HG03139 (cell line): ENCODE measurements around the gene KIF5C.

Source experiments
- ATAC-seq: cut with Tn5 transposase; IDR thresholded peaks from one replicate; pipeline ENCODE4 v1.9.1; 2021; ENCODE audit not compliant: unreplicated experiment

KIF5C gene

DNA sequence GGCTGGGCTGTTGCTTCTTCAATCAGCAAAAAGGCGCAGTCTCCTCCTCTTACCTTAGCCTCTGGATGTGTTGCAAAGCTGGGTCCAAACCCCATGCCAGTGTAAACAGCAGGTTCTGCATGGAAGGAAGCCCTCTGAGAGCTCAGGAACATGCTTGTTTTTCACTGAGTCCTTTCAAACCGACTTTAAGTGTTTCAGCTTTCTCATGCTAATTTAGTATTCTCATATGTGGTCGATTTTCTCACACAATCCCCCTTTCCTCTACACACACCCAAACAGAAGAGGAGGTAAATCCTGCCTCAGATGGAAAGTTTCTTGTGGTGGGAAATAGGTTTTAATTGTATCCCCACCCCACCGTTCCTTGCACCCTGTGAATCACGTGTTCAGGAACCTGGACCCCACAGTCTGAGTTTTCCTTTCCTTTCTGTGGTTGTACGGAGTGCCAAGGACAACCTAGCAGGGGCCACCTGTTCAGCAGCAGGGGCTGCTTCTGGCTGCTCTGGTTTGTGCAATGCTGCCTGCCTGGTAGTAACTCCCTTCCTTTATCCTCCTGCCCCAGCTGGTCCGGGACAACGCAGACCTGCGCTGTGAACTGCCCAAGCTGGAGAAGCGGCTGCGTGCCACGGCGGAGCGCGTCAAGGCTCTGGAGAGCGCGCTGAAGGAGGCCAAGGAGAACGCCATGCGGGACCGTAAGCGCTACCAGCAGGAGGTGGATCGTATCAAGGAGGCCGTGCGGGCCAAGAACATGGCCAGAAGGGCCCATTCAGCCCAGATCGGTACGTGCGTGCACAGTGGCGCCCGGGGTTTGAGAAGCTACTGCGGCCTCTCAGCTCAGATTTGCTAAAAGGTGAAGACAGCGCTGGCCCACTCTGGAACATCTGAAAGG is 134.8 kb downstream of the KIF5C start:
- no peak for ATAC-seq

DNA sequence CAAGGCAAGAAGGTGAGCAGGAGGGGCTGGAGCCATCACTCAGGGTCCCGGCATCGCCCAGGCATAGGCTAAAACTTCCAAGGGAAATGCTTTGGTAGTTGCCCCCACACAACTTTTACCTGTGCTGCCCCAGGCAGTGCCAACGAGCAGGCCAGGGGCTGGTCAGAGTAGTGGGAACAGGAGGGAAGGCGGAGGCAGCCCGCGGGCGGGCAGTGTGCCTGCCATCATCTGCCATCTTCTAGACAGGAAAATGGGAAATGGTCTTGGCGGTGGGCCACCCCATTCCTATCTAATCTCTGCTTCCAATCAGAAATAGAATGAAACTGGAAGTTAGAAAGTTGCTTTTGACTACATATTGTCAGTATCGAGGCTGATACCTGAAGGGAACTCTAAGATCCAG is 137.5 kb downstream of the KIF5C start:
- no peak for ATAC-seq

DNA sequence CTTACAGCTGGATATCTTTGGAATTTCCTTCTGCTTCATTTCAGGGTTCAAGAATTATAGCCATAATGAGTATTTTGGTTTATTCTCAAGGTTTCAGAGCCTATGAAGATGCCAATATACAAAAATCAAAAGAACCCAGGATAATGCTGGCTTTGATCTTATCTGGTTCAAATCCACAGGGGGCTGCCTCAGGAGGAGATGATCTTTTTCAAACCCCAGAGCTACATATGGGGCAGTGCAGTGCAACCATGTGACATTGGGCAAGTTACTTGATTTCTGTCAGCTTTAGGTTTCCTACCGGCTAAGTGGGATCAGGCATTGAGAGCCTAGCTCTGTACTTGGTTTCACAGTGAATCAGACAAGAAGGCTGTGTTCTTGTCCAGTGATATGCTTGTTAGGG is 140.5 kb downstream of the KIF5C start:
- ATAC-seq: no peak

DNA sequence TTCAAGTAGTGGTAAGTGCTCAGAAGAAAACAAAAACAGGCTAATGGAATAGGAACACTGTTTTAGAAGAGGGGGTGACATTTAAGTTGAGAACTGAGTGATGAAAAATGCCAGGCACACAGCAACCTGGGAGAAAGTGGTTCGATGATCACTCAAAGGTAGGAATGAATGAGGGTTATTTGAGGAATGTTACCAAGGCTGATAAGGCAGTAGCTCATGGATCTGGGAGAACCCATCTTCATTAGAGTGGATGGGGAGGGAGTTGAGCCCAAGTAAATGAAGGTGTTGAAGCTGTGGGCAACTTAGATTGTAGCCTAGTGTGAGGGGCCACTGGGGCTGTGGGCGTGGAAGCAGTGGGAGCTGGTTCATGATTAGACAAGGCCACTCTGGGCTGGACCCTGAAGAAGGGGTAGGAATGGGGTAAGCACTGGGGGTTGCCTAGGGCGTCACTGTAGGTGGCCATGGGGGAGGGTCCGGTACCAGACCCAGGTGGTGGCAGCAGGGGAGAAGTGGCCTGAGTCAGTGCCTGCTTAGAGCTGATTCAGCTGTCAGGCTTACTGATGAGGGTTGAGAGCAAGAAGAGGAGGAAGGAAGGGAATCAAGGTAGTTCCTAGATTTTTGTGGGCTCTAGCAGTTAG is 141.0 kb downstream of the KIF5C start:
- ATAC-seq: no peak

DNA sequence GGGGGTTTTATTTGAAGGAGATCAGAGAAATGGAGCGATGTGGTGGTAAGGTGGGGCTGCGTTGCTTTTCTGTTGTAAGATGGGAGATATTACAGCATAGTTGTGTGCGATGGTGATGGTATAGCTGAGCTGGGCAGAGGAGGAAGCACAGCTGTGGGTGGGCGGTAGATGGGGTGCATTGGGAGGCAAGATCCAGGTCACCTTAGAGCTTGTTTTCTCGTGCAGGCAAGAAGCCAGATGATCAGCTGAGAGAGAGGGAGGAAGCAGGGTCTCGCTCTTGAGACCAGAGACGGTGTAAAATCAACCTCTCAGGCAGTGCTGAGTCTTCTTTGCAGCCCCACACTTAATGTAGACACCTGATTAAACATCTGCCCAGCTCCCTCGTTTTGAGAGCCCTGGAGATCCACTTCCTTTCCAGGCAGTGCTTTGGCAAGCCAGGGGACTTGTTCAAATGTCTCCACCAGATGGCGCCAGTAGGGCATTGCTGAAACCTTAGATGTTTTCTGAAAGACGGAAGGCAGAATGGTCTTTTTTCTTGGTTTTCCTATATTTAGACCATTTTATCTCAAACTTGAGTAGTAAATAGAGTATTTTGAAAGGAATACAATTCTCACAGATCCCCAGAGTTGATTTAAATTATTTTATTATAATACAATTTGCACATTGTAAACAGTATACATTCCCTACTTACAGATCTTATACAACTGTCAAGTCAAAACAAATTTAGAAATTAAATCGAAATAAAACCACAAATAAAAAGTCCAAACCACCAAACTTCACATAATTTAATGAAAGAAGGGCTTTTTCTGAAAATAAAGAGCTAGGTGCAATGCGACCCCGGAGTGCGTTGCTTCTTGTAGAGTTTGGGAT is 142.3 kb downstream of the KIF5C start:
- ATAC-seq: peak; percentile 39

DNA sequence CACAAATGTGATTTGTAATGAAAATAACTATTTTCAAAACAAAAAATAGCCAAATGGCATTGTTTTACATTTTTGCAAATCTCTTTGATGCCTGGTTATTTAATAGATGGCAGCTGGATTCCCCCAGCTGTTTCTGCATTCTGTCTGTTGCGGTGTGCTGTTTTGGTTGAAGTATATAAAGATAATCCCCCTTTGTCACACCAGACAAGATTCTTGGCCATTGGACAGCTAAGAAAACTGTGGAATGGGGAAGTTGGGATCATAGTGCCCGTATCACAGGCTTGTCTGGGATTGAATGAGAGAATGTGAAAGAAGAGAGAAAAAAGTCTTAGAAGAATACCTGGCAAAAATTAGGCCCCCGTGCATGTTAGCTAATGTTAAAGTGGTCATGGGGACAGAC is 144.0 kb downstream of the KIF5C start:
- ATAC-seq: no peak

- ATAC-seq: no peak
Observed at GRCh38 chr2:149019768-149020167, 144.7 kb downstream of the KIF5C start.

- ATAC-seq: peak; percentile 22
Observed at GRCh38 chr2:149020432-149020851, 145.4 kb downstream of the KIF5C start.

DNA sequence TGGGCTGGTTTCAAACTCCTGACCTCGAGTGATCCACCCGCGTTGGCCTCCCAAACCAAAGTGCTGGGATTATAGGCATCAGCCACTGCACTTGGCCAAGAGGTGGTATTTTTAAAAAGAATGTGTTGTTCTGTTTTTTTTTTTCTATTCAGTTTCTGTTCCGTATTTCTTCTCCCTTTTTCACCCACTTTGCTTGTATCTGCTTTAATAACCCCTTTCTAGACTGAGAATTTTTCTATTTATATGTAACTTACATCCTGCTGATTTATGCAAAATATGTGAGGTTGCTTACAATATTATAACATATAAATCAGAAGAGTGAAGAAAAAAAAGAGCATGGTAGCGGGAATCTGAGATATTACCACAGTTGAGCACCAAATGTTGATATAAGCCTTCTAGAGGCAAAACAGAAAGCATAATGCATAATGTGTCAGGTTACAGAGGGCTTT is 146.3 kb downstream of the KIF5C start:
- peak; percentile 49 for ATAC-seq

- ATAC-seq: peak; percentile 52
Observed at GRCh38 chr2:149021761-149022160, 146.7 kb downstream of the KIF5C start.

DNA sequence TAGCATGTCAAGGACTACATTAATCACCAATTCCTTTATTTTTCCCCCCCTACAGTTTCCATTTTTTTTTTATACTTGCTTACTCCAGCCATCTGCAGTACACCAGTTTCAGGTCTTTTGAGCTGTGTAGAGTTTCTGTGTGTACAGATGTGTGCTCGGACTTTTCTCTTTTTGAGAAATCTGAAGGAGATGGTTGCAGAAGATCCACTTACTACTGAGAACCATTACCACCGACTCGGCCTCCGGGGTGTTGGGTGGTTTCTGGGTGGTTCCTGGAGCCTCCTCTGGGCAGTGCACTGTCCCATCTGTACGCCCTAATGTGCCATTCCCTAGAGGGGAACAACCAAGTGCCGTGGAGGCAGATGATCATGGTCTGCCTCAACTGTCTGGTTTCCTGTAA is 148.1 kb downstream of the KIF5C start:
- ATAC-seq: no peak

- no peak for ATAC-seq
Observed at GRCh38 chr2:149027590-149028250, 152.7 kb downstream of the KIF5C start.

GRCh38 chr2:149028377-149028776 is 153.3 kb downstream of the KIF5C start:
- ATAC-seq: no peak

DNA sequence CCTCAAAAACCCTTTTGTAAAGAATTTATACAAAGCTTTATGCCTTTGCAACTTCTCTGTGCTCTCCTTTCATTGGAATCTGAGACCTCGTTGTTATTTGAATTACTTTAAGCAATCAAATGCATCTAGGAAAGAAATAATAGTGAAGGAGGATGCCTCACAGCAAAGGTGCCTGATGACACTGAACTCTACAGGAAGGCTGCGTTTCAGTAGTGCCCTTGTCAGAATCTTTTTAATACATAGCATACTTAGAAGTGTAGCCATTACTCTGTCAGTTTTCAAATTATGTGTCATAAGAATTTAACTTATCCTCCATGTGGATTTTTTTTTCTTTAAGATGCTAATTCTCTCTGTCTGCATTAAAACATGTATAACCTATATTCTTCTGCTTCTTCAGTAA is 153.9 kb downstream of the KIF5C start:
- no peak for ATAC-seq

GRCh38 chr2:149029307-149029965 is 154.4 kb downstream of the KIF5C start:
- ATAC-seq: no peak

DNA sequence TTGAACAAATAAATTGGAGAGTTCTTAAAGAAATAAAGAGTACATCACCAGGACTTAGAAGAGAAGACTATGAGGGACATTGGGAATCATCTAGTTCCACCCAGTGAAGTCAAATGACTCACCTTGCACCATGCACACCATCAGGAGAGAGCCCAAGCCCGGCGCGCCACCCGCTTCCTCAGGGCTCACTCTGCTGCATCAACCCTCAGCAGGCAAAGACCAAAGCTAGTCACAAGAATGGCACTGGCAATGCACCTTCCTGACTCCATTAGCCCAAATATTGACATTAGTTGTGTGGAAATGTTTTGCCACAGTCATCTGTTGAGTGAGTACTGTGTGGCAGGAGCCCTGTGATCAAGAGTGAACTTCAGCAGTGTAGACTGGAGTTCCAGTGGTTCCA is 156.4 kb downstream of the KIF5C start:
- no peak for ATAC-seq

DNA sequence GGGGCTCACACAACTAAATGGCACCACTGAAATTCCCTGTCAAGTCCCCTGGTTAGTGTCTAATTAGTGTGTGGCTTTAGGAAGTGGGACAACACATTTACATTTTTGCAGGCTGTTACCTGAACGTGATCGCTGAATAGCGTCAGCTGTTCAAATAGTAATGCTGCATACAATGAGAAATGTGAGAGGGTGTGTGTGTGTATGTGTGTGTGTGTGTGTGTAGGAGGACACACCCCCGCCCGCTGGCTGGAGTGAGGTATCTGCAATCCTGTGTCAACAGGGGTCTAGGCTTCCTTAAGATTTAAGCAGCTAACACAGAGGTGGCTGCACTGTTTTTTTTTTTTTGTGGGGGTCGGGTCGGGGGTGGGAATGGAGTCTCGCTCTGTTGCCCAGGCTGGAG is 158.7 kb downstream of the KIF5C start:
- ATAC-seq: no peak

DNA sequence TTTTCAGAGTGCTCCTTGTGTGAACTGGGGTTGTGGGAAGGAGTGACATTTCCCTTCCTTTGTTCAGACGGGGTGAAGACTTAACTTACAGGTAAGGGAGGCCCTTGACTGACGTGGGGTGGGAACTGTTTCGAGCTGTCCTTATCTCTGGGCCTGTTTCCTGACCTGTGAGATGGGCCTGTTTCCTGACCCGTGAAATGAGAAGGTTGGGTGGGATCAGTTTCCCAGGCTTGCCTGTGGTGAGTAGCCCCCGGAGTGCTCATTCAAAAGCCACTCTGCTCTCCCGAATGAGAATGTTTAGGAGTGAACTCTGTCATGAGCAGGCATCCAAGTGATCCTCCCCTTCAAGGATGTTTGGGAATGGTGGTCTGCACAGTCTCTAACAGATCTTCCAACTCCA is 159.4 kb downstream of the KIF5C start:
- no peak for ATAC-seq

DNA sequence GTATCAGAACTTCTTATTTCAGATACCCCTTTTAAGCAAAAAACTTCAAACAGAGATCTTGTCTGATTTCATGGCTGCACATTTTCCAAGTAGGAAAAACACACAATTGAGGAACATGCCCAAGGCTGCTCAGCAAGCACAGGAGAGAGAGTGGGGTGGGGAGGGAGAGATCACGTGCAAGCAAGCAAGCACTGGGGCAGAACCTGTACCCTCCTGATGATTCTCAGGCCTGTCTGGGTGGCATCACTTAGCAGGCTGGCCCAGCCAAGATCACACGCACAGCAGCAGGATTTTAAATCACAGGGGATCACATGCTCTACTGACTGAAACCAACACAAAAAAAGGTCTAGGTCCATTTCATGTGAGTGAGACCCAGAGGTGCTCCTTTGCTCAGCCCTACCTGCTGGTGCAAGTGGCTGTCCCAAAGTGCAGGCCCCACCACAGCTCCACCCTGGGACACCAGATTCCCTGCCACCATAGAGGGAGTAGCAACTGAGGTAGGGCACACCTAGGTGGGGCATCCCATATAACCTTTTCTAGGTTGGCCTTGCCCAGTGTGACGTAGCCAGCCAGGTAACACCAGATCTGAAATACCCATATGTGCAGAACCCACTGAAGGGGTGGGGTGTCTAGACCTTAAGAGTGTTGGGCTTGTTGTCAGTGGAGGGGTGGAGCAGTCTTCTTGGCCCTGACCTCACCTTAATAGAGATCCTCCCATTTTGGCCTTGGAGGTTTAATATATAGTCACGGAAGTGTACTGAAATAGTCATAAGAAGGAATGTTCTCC is 161.7 kb downstream of the KIF5C start:
- ATAC-seq: no peak

DNA sequence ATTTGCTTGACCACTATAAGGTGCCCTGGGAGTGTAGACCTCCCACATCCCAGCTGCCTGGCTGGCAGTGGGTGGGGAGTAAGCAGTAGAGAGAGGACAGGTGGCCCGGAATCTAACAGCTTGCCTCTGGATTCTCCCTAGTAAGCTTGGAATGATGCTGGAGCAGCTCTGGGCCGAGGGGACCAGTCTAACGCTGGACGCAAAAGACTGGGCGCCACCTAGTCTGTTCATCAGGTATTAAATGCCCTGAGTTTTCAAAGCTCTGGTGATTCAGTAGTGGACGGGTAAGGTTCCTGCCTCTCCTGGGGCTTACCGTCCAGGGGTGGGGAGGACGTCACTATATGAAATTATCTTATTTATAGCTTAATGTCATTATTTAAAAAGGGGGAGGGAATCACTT is 162.8 kb downstream of the KIF5C start:
- ATAC-seq: no peak
